Astrocyte (in vitro differentiated cells and primary cell): ENCODE results near the gene SUPT5H. TPM values are rescaled to one million over a fixed set of nuclear protein-coding genes. Genes with fewer than 3 reads are reported as not detected.

Experiments
- DNase-seq: peaks from one replicate; pipeline ENCODE4 v3.0.0-alpha.2; 2010; ENCODE audit warnings: low read depth
- FAIRE-seq: peaks from 2 replicates; lab custom pipeline; 2011; peaks lifted over from hg19 to GRCh38; lab: Jason Lieb, UNC
- H2AFZ ChIP-seq: 2 replicates; pipeline ENCODE4 v1.6.0; 2012; ENCODE audit warnings: low read depth, low read length, inconsistent platforms
- H3K27ac ChIP-seq: 2 replicates; pipeline ENCODE4 v1.5.1; 2011; ENCODE audit warnings: low read depth, low read length, inconsistent platforms
- H3K27me3 ChIP-seq: 2 replicates; pipeline ENCODE4 v1.6.0; 2011; ENCODE audit warnings: low read length, inconsistent platforms; ENCODE audit not compliant: insufficient read depth
- H3K36me3 ChIP-seq: 2 replicates; pipeline ENCODE4 v1.5.1; 2011; ENCODE audit warnings: low read length, inconsistent platforms; ENCODE audit not compliant: insufficient read depth
- H3K4me1 ChIP-seq: 2 replicates; pipeline ENCODE4 v1.5.1; 2011; ENCODE audit warnings: low read length, inconsistent platforms; ENCODE audit not compliant: insufficient read depth
- H3K4me2 ChIP-seq: 2 replicates; pipeline ENCODE4 v1.6.0; 2012; ENCODE audit warnings: low read length, inconsistent platforms
- H3K4me3 ChIP-seq: 2 replicates; pipeline ENCODE4 v1.5.1; 2011; ENCODE audit warnings: low read depth, mild to moderate bottlenecking, low read length, inconsistent platforms; ENCODE audit not compliant: insufficient read depth
- H3K79me2 ChIP-seq: 2 replicates; pipeline ENCODE4 v1.6.0; 2012; ENCODE audit warnings: mild to moderate bottlenecking, low read length, inconsistent platforms; ENCODE audit not compliant: insufficient read depth
- H3K9ac ChIP-seq: 2 replicates; pipeline ENCODE4 v1.6.0; 2012; ENCODE audit warnings: mild to moderate bottlenecking, low read length, inconsistent platforms
- H3K9me3 ChIP-seq: 2 replicates; pipeline ENCODE4 v1.5.1; 2012; ENCODE audit warnings: low read depth, mild to moderate bottlenecking, low read length, inconsistent platforms; ENCODE audit not compliant: insufficient read depth
- H4K20me1 ChIP-seq: 2 replicates; pipeline ENCODE4 v1.6.0; 2012; ENCODE audit warnings: low read length, inconsistent platforms; ENCODE audit not compliant: insufficient read depth
- H3K27ac Mint-ChIP-seq: one replicate; pipeline ENCODE4 v1.8.0; 2021; ENCODE audit warnings: mild to moderate bottlenecking, mixed read lengths; ENCODE audit not compliant: unreplicated experiment
- H3K27me3 Mint-ChIP-seq: one replicate; pipeline ENCODE4 v1.8.0; 2021; ENCODE audit warnings: low read depth, mixed read lengths; ENCODE audit not compliant: unreplicated experiment
- H3K36me3 Mint-ChIP-seq: one replicate; pipeline ENCODE4 v1.8.0; 2021; ENCODE audit warnings: low read depth, mixed read lengths; ENCODE audit not compliant: unreplicated experiment
- H3K4me1 Mint-ChIP-seq: one replicate; pipeline ENCODE4 v1.8.0; 2021; ENCODE audit warnings: low read depth, mixed read lengths; ENCODE audit not compliant: unreplicated experiment
- H3K4me3 Mint-ChIP-seq: one replicate; pipeline ENCODE4 v1.8.0; 2021; ENCODE audit warnings: mild to moderate bottlenecking, moderate library complexity, mixed read lengths; ENCODE audit not compliant: unreplicated experiment
- H3K9me3 Mint-ChIP-seq: one replicate; pipeline ENCODE4 v1.8.0; 2021; ENCODE audit warnings: mild to moderate bottlenecking, mixed read lengths; ENCODE audit not compliant: unreplicated experiment
- EZH2 ChIP-seq: IDR thresholded peaks from 2 replicates; pipeline ENCODE4 v1.6.1; 2012; ENCODE audit warnings: mild to moderate bottlenecking, low read length, inconsistent platforms; ENCODE audit not compliant: insufficient read depth
- total RNA-seq: library from RNA; stranded (reverse); gene quantifications from 2 replicates; pipeline ENCODE4 v1.2.1, GENCODE V29; 2021
- TF ChIP-seq, protein P1 (sequence below): IDR thresholded peaks from 2 replicates; pipeline ENCODE4 v1.5.1; 2011; ENCODE audit warnings: low read depth, mild to moderate bottlenecking, inconsistent platforms, low read length, moderate library complexity; ENCODE audit not compliant: insufficient read depth

SUPT5H gene
- total RNA-seq, 1 donor from 2014 or later: 171 TPM

DNA sequence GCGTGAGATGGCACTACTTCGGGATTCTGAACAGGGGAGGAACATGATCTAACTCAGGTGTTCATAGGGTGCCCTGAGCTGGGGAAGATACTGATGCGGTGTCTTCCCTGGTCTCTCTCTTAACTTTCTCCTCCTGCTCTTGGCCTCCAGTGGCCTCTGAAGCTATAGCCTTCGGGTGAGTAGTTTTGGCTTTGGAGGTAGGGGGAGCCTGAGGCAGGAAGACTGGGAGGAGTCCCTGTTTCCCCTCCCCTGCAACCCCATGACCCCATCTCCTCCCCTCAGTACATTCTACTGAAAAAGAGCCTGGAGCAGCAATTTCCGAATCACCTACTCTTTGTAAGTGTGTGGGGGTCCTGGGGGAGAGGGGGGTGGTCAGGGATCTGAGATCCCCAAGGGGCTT, 73.1 kb downstream of the SUPT5H start:
- H3K27ac Mint-ChIP-seq: no peak overlapping the region
- H3K4me1 Mint-ChIP-seq: no peaks in the 10 kb centered on the region
- no peak overlapping the region for H3K27ac ChIP-seq
- H3K4me1 ChIP-seq: peaks cover 8% of the 10 kb centered on the region
- H3K4me3 ChIP-seq: no peak overlapping the region
- no peaks in the 10 kb centered on the region for H4K20me1 ChIP-seq
- peaks cover 3% of the 10 kb centered on the region for H3K36me3 Mint-ChIP-seq
- no peak overlapping the region for H3K9ac ChIP-seq
- H3K79me2 ChIP-seq: no peaks in the 10 kb centered on the region
- no peak for FAIRE-seq
- H3K27me3 ChIP-seq: peaks cover 36% of the 10 kb centered on the region
- no peaks in the 10 kb centered on the region for H3K36me3 ChIP-seq
- TF ChIP-seq, protein P1, sequence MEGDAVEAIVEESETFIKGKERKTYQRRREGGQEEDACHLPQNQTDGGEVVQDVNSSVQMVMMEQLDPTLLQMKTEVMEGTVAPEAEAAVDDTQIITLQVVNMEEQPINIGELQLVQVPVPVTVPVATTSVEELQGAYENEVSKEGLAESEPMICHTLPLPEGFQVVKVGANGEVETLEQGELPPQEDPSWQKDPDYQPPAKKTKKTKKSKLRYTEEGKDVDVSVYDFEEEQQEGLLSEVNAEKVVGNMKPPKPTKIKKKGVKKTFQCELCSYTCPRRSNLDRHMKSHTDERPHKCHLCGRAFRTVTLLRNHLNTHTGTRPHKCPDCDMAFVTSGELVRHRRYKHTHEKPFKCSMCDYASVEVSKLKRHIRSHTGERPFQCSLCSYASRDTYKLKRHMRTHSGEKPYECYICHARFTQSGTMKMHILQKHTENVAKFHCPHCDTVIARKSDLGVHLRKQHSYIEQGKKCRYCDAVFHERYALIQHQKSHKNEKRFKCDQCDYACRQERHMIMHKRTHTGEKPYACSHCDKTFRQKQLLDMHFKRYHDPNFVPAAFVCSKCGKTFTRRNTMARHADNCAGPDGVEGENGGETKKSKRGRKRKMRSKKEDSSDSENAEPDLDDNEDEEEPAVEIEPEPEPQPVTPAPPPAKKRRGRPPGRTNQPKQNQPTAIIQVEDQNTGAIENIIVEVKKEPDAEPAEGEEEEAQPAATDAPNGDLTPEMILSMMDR: no peak
- TF ChIP-seq EZH2: no peak
- no peak for DNase-seq
- H3K9me3 ChIP-seq: peaks cover 2% of the 10 kb centered on the region
- peaks cover 4% of the 10 kb centered on the region for H3K9me3 Mint-ChIP-seq
- no peak overlapping the region for H2AFZ ChIP-seq
- no peak overlapping the region for H3K4me3 Mint-ChIP-seq
- no peak overlapping the region for H3K4me2 ChIP-seq
- peaks cover 37% of the 10 kb centered on the region for H3K27me3 Mint-ChIP-seq

GRCh38 chr19:39518975-39519374, 73.6 kb downstream of the SUPT5H start:
- no peak overlapping the region for H3K9ac ChIP-seq
- DNase-seq: no peak

GRCh38 chr19:39520541-39521484, 75.4 kb downstream of the SUPT5H start:
- no peaks in the 10 kb centered on the region for H3K9me3 ChIP-seq
- no peaks in the 10 kb centered on the region for H3K36me3 ChIP-seq
- H3K4me1 ChIP-seq: no peaks in the 10 kb centered on the region
- no peak overlapping the region for H3K4me3 ChIP-seq
- no peak overlapping the region for H2AFZ ChIP-seq
- no peak for TF ChIP-seq EZH2
- TF ChIP-seq, protein P1: no peak
- no peaks in the 10 kb centered on the region for H4K20me1 ChIP-seq
- no peak overlapping the region for H3K4me2 ChIP-seq
- peaks cover 14% of the 10 kb centered on the region for H3K27me3 ChIP-seq
- no peak overlapping the region for H3K27ac Mint-ChIP-seq
- no peaks in the 10 kb centered on the region for H3K79me2 ChIP-seq
- no peaks in the 10 kb centered on the region for H3K9me3 Mint-ChIP-seq
- no peak for DNase-seq
- H3K4me3 Mint-ChIP-seq: no peak overlapping the region
- peaks cover 3% of the 10 kb centered on the region for H3K36me3 Mint-ChIP-seq
- no peaks in the 10 kb centered on the region for H3K4me1 Mint-ChIP-seq
- peaks cover 18% of the 10 kb centered on the region for H3K27me3 Mint-ChIP-seq
- FAIRE-seq: no peak
- H3K9ac ChIP-seq: no peak overlapping the region
- H3K27ac ChIP-seq: no peak overlapping the region

More at GRCh38 chr19:39518975-39519374, 73.6 kb downstream of the SUPT5H start:
- FAIRE-seq: no peak
- no peak overlapping the region for H3K4me2 ChIP-seq
- no peak overlapping the region for H3K27ac ChIP-seq
- Mint-ChIP-seq H3K9me3 (peaks cover 4% of the 10 kb centered on the region), H3K4me3 (no peak overlapping the region), H3K4me1 (no peaks in the 10 kb centered on the region), H3K27me3 (peaks cover 32% of the 10 kb centered on the region), H3K36me3 (peaks cover 3% of the 10 kb centered on the region), H3K27ac (no peak overlapping the region)
- no peak for TF ChIP-seq EZH2
- H4K20me1 ChIP-seq: no peaks in the 10 kb centered on the region
- H3K4me1 ChIP-seq: peaks cover 8% of the 10 kb centered on the region
- H3K9me3 ChIP-seq: peaks cover 2% of the 10 kb centered on the region
- H3K79me2 ChIP-seq: no peaks in the 10 kb centered on the region
- H3K36me3 ChIP-seq: no peaks in the 10 kb centered on the region
- peaks cover 32% of the 10 kb centered on the region for H3K27me3 ChIP-seq
- H2AFZ ChIP-seq: no peak overlapping the region
- H3K4me3 ChIP-seq: no peak overlapping the region
